VCaP (cell line): Measurements from ENCODE around the gene MSH3.

Experiments used
- H3K27ac ChIP-seq: fragments of 450-650 bp; 2 replicates; pipeline ENCODE4 v1.5.1; 2017
- CTCF ChIP-seq: fragments of 450-650 bp; conservative IDR thresholded peaks from 2 replicates; pipeline ENCODE4 v1.5.1; 2017; ENCODE audit warnings: mild to moderate bottlenecking, moderate library complexity

MSH3 gene

DNA sequence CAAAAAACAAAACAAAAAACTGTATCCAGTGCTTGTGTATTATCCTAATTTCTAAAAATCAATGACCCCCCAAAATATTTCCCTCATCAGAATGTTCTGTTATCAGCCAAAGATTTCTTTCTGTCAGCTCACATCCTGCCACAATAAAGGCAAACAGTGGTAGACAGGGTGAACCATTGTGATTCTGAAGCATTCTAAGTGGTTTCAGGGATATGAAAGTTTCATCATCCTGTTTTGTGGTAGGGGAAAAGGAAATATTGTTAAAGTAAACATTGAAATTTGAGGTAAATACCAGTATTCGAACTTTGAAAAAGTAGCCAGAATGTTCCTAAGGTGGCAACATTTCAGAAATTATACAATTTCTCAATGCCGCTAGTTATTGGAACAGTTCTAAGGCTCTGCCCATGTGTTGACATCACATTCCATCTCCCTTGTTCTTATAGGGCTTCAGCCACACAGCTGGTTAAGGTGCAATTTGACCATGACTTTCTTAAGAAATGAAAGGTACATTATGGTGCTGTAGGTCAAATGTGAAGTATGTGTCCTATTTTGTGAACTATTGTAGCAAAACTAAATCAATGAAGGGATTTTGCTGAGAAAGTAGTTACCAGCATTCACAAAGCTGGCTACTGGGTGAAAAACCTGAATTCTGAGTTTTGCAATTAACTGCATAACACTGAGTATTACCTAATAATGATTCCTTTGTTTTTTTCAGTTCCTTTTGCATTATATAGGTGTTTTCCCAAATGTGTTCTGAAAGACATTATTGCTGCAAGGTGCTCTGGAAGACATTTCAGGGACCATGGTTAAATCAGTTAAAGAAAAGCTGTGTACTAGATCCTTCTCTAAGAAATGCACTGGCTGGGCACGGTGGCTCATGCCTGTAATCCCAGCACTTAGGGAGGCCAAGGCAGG, 198.1 kb downstream of the MSH3 start:
- no peak overlapping the region for H3K27ac ChIP-seq
- TF ChIP-seq CTCF, result no peak

DNA sequence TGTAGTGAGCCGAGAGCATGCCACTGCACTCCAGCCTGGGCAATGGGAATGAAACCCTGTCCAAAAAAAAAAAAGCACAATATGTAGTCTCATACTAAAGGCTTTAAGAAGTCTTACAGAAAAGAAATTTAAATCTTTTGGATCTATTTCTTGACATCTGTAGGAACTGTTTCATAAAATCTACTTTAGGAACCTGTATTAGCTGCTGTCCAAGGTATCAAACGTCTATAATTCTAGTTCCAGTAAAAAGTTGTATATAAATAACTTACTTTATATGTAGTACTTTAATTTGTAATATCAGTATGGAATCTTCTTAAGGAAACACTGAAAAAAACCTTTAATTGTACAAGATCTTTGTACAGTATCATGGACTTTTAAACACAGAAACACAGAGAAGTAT, 199.0 kb downstream of the MSH3 start:
- TF ChIP-seq CTCF, result no peak
- no peak overlapping the region for H3K27ac ChIP-seq

- no peak for TF ChIP-seq CTCF
- no peak overlapping the region for H3K27ac ChIP-seq
Observed at GRCh38 chr5:80854583-80854982, 200.1 kb downstream of the MSH3 start.

GRCh38 chr5:80860924-80861613, 206.6 kb downstream of the MSH3 start:
- no peak for TF ChIP-seq CTCF

GRCh38 chr5:80863708-80864107, 209.3 kb downstream of the MSH3 start:
- TF ChIP-seq CTCF, result no peak

More at GRCh38 chr5:80860924-80861613, 206.6 kb downstream of the MSH3 start:
- no peak overlapping the region for H3K27ac ChIP-seq

DNA sequence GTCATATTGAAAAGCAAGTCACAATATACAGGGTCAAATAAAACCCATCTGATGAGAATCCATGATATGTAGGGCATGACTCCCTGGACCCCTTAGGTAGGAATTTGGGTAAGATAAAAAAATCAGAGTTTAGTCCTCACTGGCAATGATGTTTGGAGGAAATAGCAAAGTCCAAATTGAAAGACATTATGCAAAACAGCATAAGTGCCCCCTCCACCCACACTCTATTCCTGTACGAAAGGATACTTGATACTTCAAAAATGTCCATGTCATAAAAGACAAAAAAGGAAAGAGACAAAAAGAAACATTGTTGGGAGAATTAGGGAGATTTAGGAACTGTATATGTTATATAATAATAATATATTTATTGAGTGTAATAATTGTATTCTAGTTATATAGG, 209.7 kb downstream of the MSH3 start:
- TF ChIP-seq CTCF, result no peak
- no peak overlapping the region for H3K27ac ChIP-seq

More at GRCh38 chr5:80863708-80864107, 209.3 kb downstream of the MSH3 start:
- H3K27ac ChIP-seq, result no peak overlapping the region

DNA sequence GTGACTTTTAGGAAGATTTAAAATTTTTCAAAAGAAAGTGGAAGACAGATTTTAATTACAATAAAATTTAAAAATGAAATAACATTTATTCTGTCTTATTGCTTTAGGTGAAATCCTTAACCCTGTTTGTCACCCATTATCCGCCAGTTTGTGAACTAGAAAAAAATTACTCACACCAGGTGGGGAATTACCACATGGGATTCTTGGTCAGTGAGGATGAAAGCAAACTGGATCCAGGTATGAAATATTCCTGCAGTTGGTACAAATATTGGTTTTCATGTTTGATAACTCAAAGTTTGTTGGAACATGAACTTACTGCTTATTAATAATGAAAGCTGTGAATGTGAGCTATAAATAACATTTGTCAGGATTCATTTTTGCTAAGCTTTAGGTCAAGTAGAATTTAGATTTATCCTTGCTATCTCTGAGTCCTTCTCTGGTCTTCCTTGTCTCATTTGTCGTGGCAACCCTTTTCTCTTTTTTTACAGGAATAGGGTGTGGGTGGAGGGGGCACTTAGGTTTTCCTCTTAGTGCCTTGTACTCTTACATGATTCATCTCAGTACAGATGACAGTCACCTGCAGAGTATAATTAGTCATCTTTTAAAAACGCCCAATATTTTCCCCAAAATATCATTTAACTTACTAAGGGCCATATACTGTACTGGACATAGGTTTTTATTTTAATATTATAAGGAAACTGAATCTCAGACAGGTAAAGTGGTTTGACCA, 210.4 kb downstream of the MSH3 start:
- TF ChIP-seq CTCF, result no peak
- no peak overlapping the region for H3K27ac ChIP-seq
